Kidney capillary endothelial cell (primary cell): ENCODE data around the gene RGS18.
"Not testable (repeated sequence)": the region's sequence is repeated elsewhere in the genome, so short reads cannot be mapped to it uniquely, and the experiment has no call there.

Experiments used
- DNase-seq: peaks from one replicate; pipeline ENCODE4 v3.0.0-alpha.2; 2018; ENCODE audit warnings: low spot score

The RGS18 gene

GRCh38 chr1:192167011-192167410 lies 8.7 kb downstream of the RGS18 start:
- no peak for DNase-seq

- peak; percentile 77 for DNase-seq
These were observed 9.8 kb downstream of the RGS18 start for GRCh38 chr1:192167911-192168700.

- no peak for DNase-seq
These were observed 10.7 kb downstream of the RGS18 start for GRCh38 chr1:192168964-192169363.

- DNase-seq = peak; percentile 85
These were observed 12.1 kb downstream of the RGS18 start for GRCh38 chr1:192170196-192170984.

GRCh38 chr1:192171123-192171522 lies 12.9 kb downstream of the RGS18 start:
- no peak for DNase-seq

GRCh38 chr1:192175971-192176370 lies 17.7 kb downstream of the RGS18 start:
- no peak for DNase-seq

- no peak for DNase-seq
These were observed 25.5 kb downstream of the RGS18 start for GRCh38 chr1:192183788-192184187.

- no peak for DNase-seq
These were observed 27.9 kb downstream of the RGS18 start for GRCh38 chr1:192186197-192186596.

- DNase-seq = no peak
These were observed 31.8 kb downstream of the RGS18 start for GRCh38 chr1:192190066-192190465.

- no peak for DNase-seq
These were observed 43.0 kb downstream of the RGS18 start for GRCh38 chr1:192201303-192201702.

- DNase-seq = no peak
These were observed 66.1 kb downstream of the RGS18 start for GRCh38 chr1:192224396-192224795.

GRCh38 chr1:192224846-192225245 lies 66.6 kb downstream of the RGS18 start:
- no peak for DNase-seq

GRCh38 chr1:192225266-192225665 lies 67.0 kb downstream of the RGS18 start:
- no peak for DNase-seq

GRCh38 chr1:192225703-192226102 lies 67.4 kb downstream of the RGS18 start:
- DNase-seq = peak; percentile 25

GRCh38 chr1:192227330-192227729 lies 69.1 kb downstream of the RGS18 start:
- no peak for DNase-seq

- not testable (repeated sequence) for DNase-seq
These were observed 69.7 kb downstream of the RGS18 start for GRCh38 chr1:192227980-192228379.

- DNase-seq = no peak
These were observed 74.7 kb downstream of the RGS18 start for GRCh38 chr1:192232817-192233417.

- DNase-seq = no peak
These were observed 76.9 kb downstream of the RGS18 start for GRCh38 chr1:192235127-192235526.
